Measurements from ENCODE around the gene TBL3.

DNA sequence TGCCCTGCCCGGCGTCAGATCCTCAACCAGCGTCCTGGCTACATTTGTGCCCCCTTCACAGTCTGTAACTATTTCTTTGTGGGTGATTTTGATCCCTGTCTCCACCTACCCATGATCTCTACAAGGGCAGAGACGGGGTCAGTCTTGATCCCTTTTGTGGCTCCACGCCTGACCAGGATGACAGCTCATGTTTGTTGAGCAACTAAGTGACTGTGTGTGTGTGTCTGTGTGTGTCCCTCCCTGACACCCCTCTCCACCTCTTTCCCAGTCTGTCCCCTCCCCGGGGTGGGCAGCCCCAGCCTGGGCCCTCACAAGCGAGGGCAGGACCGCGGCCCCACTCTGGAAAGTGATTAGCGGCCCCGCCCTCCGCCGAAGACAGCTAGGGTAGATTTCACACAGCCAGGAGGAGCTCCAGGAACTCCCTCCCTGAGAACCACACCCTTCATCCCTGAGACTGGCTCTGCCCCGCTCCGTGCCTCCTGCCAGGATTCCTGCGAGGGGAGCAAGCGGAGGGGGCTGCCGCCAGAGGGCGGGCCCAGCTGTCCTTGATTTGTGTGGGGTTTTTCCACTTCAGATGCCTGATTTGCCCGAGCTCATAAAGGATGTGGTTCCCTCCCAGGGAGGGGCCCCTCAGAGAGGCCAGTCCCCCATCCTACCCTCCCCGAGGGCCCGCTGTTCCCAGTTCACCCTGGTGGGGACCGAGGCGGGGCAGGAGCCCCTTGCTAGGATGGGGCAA is 48.4 kb upstream of the TBL3 start:
- no peak for TF ChIP-seq POLR2A (IDR thresholded peaks at IDR 0.05)
- TF ChIP-seq CTCF (IDR thresholded peaks at IDR 0.05) = peak in 1 of 6 experiments; percentile 6
